ENCODE data around the gene GOLGB1. TPM values are rescaled to one million over a fixed set of nuclear protein-coding genes. Genes with fewer than 3 reads are reported as not detected.

Gene GOLGB1
- total and polyA plus RNA-seq, 2 experiments from 2014 or later = 40.2 to 70.2 TPM

DNA sequence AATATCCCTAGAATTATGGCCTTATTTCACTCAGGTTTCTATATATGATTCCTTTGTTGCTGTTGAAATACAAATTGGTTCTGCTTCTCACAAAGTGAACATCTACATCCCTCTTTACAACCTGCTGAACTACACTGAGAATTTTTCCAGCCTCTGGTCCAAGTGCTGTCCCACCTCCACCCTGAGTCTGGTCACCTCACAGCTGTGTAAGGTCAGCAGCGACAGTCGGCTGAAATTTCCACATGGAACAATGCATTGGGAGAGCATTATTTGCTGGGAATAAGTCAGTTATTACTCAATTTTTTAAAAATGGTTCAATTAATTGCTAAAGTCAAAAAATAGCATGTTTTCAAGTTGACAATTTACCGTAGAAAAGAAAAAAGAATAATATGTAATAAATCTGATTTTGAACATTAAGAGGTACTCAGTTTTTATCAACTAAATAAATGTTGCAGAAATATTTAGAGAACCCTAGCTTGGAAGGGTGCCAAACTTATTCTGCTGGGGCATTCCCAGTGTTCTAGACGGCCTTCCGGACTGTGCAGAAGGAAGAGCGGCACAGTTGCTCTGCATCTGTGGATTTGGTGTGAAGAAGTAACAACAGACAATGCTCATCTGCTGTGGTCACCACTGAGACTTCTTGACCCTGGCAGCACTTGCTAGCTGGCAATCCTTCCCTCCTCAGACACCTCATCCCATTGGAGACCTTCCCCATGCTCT, 90.7 kb downstream of the GOLGB1 start:
- Histone ChIP-seq H3K79me2 (no peaks in the 10 kb centered on the region), H3K4me3 (no peak overlapping the region), H3K9me3 (ENCODE audit: low read depth) (no peaks in the 10 kb centered on the region), H3K27me3 (no peaks in the 10 kb centered on the region), H3K4me1 (ENCODE audit: insufficient read depth) (no peaks in the 10 kb centered on the region), H2AFZ (no peak overlapping the region), H3K4me2 (no peak overlapping the region), H4K20me1 (ENCODE audit: insufficient read depth, poor library complexity, severe bottlenecking) (no peaks in the 10 kb centered on the region), H3K36me3 (replicated peaks; ENCODE audit: insufficient read depth, low read depth) (no peaks in the 10 kb centered on the region), H3K27ac (no peak overlapping the region), H3K9me2 (replicated peaks; ENCODE audit: insufficient read depth) (no peaks in the 10 kb centered on the region)
- 92% methylated on average over 6 of the region's 6 CpGs for WGBS (ENCODE audit: low lambda C conversion rate, missing lambda C conversion rate)
- no peak for TF ChIP-seq EZH2 (IDR thresholded peaks at IDR 0.05; ENCODE audit: borderline replicate concordance)
- TF ChIP-seq EZH2phosphoT487 (IDR thresholded peaks at IDR 0.05; ENCODE audit: low read depth, severe bottlenecking, unreplicated experiment) = no peak
- TF ChIP-seq, protein P1, sequence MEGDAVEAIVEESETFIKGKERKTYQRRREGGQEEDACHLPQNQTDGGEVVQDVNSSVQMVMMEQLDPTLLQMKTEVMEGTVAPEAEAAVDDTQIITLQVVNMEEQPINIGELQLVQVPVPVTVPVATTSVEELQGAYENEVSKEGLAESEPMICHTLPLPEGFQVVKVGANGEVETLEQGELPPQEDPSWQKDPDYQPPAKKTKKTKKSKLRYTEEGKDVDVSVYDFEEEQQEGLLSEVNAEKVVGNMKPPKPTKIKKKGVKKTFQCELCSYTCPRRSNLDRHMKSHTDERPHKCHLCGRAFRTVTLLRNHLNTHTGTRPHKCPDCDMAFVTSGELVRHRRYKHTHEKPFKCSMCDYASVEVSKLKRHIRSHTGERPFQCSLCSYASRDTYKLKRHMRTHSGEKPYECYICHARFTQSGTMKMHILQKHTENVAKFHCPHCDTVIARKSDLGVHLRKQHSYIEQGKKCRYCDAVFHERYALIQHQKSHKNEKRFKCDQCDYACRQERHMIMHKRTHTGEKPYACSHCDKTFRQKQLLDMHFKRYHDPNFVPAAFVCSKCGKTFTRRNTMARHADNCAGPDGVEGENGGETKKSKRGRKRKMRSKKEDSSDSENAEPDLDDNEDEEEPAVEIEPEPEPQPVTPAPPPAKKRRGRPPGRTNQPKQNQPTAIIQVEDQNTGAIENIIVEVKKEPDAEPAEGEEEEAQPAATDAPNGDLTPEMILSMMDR (IDR thresholded peaks at IDR 0.05; ENCODE audit: poor library complexity) = no peak
- no peak for DNase-seq (ENCODE audit: low spot score)

- Histone ChIP-seq H3K4me1 (ENCODE audit: insufficient read depth) (no peaks in the 10 kb centered on the region), H3K4me3 (no peak overlapping the region), H3K9me3 (ENCODE audit: low read depth) (no peaks in the 10 kb centered on the region), H4K20me1 (ENCODE audit: insufficient read depth, poor library complexity, severe bottlenecking) (no peaks in the 10 kb centered on the region), H3K27me3 (no peaks in the 10 kb centered on the region), H3K36me3 (replicated peaks; ENCODE audit: insufficient read depth, low read depth) (no peaks in the 10 kb centered on the region), H3K27ac (no peak overlapping the region), H2AFZ (no peak overlapping the region), H3K79me2 (no peaks in the 10 kb centered on the region), H3K4me2 (no peak overlapping the region), H3K9me2 (replicated peaks; ENCODE audit: insufficient read depth) (no peaks in the 10 kb centered on the region)
- WGBS (ENCODE audit: low lambda C conversion rate, missing lambda C conversion rate) = 88% methylated on average over 6 of the region's 6 CpGs
- TF ChIP-seq, protein P1 (IDR thresholded peaks at IDR 0.05; ENCODE audit: poor library complexity) = no peak
- no peak for TF ChIP-seq EZH2 (IDR thresholded peaks at IDR 0.05; ENCODE audit: borderline replicate concordance)
- no peak for TF ChIP-seq EZH2phosphoT487 (IDR thresholded peaks at IDR 0.05; ENCODE audit: low read depth, severe bottlenecking, unreplicated experiment)
- DNase-seq (ENCODE audit: low spot score) = no peak
Measured at GRCh38 chr3:121654493-121655385, 94.8 kb downstream of the GOLGB1 start.

- H3K4me3 ChIP-seq = no peak overlapping the region
- no peaks in the 10 kb centered on the region for H3K9me2 ChIP-seq (replicated peaks; ENCODE audit: insufficient read depth)
- no peaks in the 10 kb centered on the region for H3K4me1 ChIP-seq (ENCODE audit: insufficient read depth)
- no peaks in the 10 kb centered on the region for H3K27me3 ChIP-seq
- H2AFZ ChIP-seq = no peak overlapping the region
- no peak for TF ChIP-seq EZH2 (IDR thresholded peaks at IDR 0.05; ENCODE audit: borderline replicate concordance)
- TF ChIP-seq, protein P1 (IDR thresholded peaks at IDR 0.05; ENCODE audit: poor library complexity) = no peak
- no peak for TF ChIP-seq EZH2phosphoT487 (IDR thresholded peaks at IDR 0.05; ENCODE audit: low read depth, severe bottlenecking, unreplicated experiment)
- no peaks in the 10 kb centered on the region for H3K36me3 ChIP-seq (replicated peaks; ENCODE audit: insufficient read depth, low read depth)
- H3K9me3 ChIP-seq (ENCODE audit: low read depth) = no peaks in the 10 kb centered on the region
- no peak overlapping the region for H3K27ac ChIP-seq
- no peak overlapping the region for H3K4me2 ChIP-seq
- H3K79me2 ChIP-seq = no peaks in the 10 kb centered on the region
- no peaks in the 10 kb centered on the region for H4K20me1 ChIP-seq (ENCODE audit: insufficient read depth, poor library complexity, severe bottlenecking)
- no peak for DNase-seq (ENCODE audit: low spot score)
Measured at GRCh38 chr3:121651684-121652083, 97.9 kb downstream of the GOLGB1 start.
